ENCODE data around the gene ATXN7L1. TPM values are rescaled to one million over a fixed set of nuclear protein-coding genes. Genes with fewer than 3 reads are reported as not detected.

Gene ATXN7L1
- total and polyA plus RNA-seq, 8 donors = 2.3 to 9.3 (median 5.0) TPM

DNA sequence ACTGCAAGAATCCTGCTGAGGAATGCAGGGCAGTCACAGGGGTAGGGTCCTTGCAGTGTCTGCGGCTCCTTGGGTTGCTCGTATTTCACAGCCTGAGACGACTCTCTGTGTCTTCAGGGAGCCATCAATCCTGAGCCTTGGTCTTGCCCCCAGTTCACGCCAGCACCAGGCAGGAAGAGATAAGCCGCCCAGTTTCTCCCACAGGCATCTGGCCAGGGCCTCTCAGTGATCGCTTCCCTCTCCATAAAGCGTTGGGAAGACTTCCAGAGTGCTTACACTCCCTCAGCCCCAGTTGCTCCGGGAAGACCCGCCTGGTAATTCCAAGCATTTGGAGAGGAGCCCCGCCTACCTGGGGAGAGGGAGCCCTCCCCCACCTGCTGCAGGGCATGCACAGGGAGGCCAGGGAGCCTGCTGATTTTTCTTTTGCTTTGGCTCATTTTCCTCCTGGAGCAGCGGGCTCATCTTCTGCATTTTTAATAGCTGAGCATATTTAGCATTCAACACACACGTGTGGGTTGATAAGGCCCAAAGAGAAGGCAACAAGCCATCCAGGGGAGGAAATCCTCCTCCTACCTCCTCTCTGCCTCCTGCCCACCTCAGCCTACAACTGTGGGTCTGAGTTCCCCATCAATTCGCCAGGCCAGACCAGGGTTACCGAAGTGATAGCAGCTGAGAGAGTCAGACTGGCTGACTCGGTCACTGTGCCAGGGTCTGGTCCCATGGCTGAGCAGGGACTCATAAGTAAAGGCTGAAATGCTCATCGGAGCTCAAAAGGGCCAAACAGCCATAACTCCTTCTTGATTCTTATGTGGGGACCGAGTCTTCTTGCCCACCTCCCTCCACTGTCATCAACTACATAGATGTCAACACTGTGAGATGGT lies 220.7 kb downstream of the ATXN7L1 start:
- no peaks in the 10 kb centered on the region for H3K27me3 ChIP-seq
- peaks cover 0 to 30% (median 0%) of the 10 kb centered on the region in 3 donors for H3K4me1 ChIP-seq
- no peak overlapping the region for H3K27ac ChIP-seq
- WGBS, 2 donors = 42 to 46% methylated on average over 17 of the region's 17 CpGs
- DNase-seq (peak; percentile 40 to 78 (median 69)), FAIRE-seq (no peak), ATAC-seq (peak; percentile 33 to 68 (median 64))
- TF ChIP-seq, protein P1, sequence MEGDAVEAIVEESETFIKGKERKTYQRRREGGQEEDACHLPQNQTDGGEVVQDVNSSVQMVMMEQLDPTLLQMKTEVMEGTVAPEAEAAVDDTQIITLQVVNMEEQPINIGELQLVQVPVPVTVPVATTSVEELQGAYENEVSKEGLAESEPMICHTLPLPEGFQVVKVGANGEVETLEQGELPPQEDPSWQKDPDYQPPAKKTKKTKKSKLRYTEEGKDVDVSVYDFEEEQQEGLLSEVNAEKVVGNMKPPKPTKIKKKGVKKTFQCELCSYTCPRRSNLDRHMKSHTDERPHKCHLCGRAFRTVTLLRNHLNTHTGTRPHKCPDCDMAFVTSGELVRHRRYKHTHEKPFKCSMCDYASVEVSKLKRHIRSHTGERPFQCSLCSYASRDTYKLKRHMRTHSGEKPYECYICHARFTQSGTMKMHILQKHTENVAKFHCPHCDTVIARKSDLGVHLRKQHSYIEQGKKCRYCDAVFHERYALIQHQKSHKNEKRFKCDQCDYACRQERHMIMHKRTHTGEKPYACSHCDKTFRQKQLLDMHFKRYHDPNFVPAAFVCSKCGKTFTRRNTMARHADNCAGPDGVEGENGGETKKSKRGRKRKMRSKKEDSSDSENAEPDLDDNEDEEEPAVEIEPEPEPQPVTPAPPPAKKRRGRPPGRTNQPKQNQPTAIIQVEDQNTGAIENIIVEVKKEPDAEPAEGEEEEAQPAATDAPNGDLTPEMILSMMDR (IDR thresholded peaks at IDR 0.05) = no peak
- H3K4me3 ChIP-seq = no peak overlapping the region
- no peaks in the 10 kb centered on the region for H3K36me3 ChIP-seq
- H3K9me3 ChIP-seq = no peaks in the 10 kb centered on the region
- intact Hi-C loops (cut with DNase I) = loop anchor here in 1 of 3 donors (10.0 kb wide), 2 partner anchors 89 to 349 kb away; no protein-coding TSS in a partner anchor

GRCh38 chr7:105655067-105655466 lies 221.3 kb downstream of the ATXN7L1 start:
- peak in 1 of 4 donors; percentile 19 for ATAC-seq
- intact Hi-C loops (cut with DNase I) = loop anchor here in 1 of 3 donors (10.0 kb wide), 2 partner anchors 90 to 350 kb away; no protein-coding TSS in a partner anchor
- H3K9me3 ChIP-seq = no peaks in the 10 kb centered on the region
- TF ChIP-seq, protein P1 (IDR thresholded peaks at IDR 0.05) = no peak
- H3K27ac ChIP-seq = no peak overlapping the region
- no peaks in the 10 kb centered on the region for H3K36me3 ChIP-seq
- no peak for DNase-seq
- H3K4me1 ChIP-seq = peaks cover 0 to 30% (median 0%) of the 10 kb centered on the region in 3 donors
- H3K27me3 ChIP-seq = no peaks in the 10 kb centered on the region
- H3K4me3 ChIP-seq = no peak overlapping the region
- 62 to 72% methylated on average over 3 of the region's 3 CpGs for WGBS, 2 donors
- no peak for FAIRE-seq

- peaks cover 0 to 30% (median 0%) of the 10 kb centered on the region in 3 donors for H3K4me1 ChIP-seq
- FAIRE-seq (no peak), ATAC-seq (no peak), DNase-seq (no peak)
- TF ChIP-seq, protein P1 (IDR thresholded peaks at IDR 0.05) = no peak
- no peaks in the 10 kb centered on the region for H3K9me3 ChIP-seq
- H3K27me3 ChIP-seq = no peaks in the 10 kb centered on the region
- 92% methylated on average over 8 of the region's 8 CpGs for WGBS, 2 donors
- no peak overlapping the region for H3K27ac ChIP-seq
- intact Hi-C loops (cut with DNase I) = loop anchor here in 1 of 3 donors (10.0 kb wide), 2 partner anchors 91 to 351 kb away; no protein-coding TSS in a partner anchor
- H3K36me3 ChIP-seq = no peaks in the 10 kb centered on the region
- H3K4me3 ChIP-seq = no peak overlapping the region
Observed at GRCh38 chr7:105654095-105654686, 222.2 kb downstream of the ATXN7L1 start.

- intact Hi-C loops (cut with DNase I) = loop anchor here in 1 of 3 donors (10.0 kb wide), 2 partner anchors 91 to 351 kb away; no protein-coding TSS in a partner anchor
- no peaks in the 10 kb centered on the region for H3K36me3 ChIP-seq
- H3K27me3 ChIP-seq = no peaks in the 10 kb centered on the region
- ATAC-seq (peak; percentile 59 to 76 (median 60)), FAIRE-seq (no peak), DNase-seq (peak in 4 of 6 donors; percentile 20 to 48 (median 34))
- H3K9me3 ChIP-seq = no peaks in the 10 kb centered on the region
- TF ChIP-seq, protein P1 (IDR thresholded peaks at IDR 0.05) = no peak
- no peak overlapping the region for H3K4me3 ChIP-seq
- H3K27ac ChIP-seq = peak overlapping the region in 1 of 4 donors; percentile 29
- 33 to 35% methylated on average over 6 of the region's 6 CpGs for WGBS, 2 donors
- H3K4me1 ChIP-seq = peaks cover 0 to 30% (median 0%) of the 10 kb centered on the region in 3 donors
Observed at GRCh38 chr7:105653441-105654005, 222.9 kb downstream of the ATXN7L1 start.
